Gastrocnemius medialis (tissue), 4 donors: ENCODE measurements around the gene CPZ. TPM values are rescaled to one million over a fixed set of nuclear protein-coding genes. Genes with fewer than 3 reads are reported as not detected.

Experiments
- ATAC-seq, 2 donors: fragments of 150-250 bp; one replicate each; pipeline ENCODE4 v1.9.1; 2016
- DNase-seq, 2 donors: peaks; one replicate each; pipeline ENCODE4 v3.0.0-alpha.2; 2019
- H3K27ac ChIP-seq, 4 donors: fragments of 200-600 bp; sonication (generic); 1 replicate in 1 of 4; 2 replicates in 3 of 4; pipeline ENCODE4 v1.5.1; 2016 to 2018; ENCODE audit warnings: mild to moderate bottlenecking in 2 of 4, moderate library complexity in 1 of 4
- H3K27me3 ChIP-seq, 3 donors: fragments of 200-600 bp; sonication (generic) in 2 of 3; 1 replicate in 1 of 3; 2 replicates in 2 of 3; pipeline versions ENCODE4 v1.5.1 to v1.6.0; 2016 to 2019; ENCODE audit warnings: mild to moderate bottlenecking in 1 of 3, moderate library complexity in 1 of 3
- H3K36me3 ChIP-seq, 2 donors: fragments of 200-600 bp; sonication (generic) in 1 of 2; one replicate each; pipeline ENCODE4 v1.5.1; 2017 to 2018
- H3K4me1 ChIP-seq, 2 donors: fragments of 200-600 bp; sonication (generic) in 1 of 2; one replicate each; pipeline ENCODE4 v1.5.1; 2016 to 2017; ENCODE audit warnings: mild to moderate bottlenecking in 2 of 2
- H3K4me3 ChIP-seq, 4 donors: fragments of 200-600 bp; sonication (generic) in 3 of 4; 1 replicate in 1 of 4; 2 replicates in 3 of 4; pipeline ENCODE4 v1.5.1; 2016 to 2019; ENCODE audit warnings: mild to moderate bottlenecking in 2 of 4
- H3K9me3 ChIP-seq, 3 donors: fragments of 200-600 bp; sonication (generic) in 2 of 3; 1 replicate in 1 of 3; 2 replicates in 2 of 3; pipeline ENCODE4 v1.5.1; 2016 to 2019
- CTCF ChIP-seq, 5 experiments: fragments of 450-650 bp in 3 of 5; fragments of 200-600 bp in 2 of 5; sonication (generic) in 2 of 5; IDR thresholded peaks in 4 of 5; conservative IDR thresholded peaks in 1 of 5; 1 replicate in 4 of 5; 2 replicates in 1 of 5; pipeline ENCODE4 v1.5.1; 2016 to 2019; ENCODE audit warnings: antibody characterized with exemption in 5 of 5, mild to moderate bottlenecking in 3 of 5, moderate library complexity in 3 of 5
- POLR2A ChIP-seq, 2 donors: fragments of 450-650 bp; IDR thresholded peaks; one replicate each; pipeline ENCODE4 v1.6.1; 2017; ENCODE audit warnings: antibody characterized with exemption in 2 of 2, mild to moderate bottlenecking in 2 of 2, moderate library complexity in 2 of 2
- in situ Hi-C, 4 donors: fragments of 200-750 bp; cut with MboI; loops; one replicate each; pipeline versions ENCODE4 v1.15.0 to v1.8.0; 2017; ENCODE audit warnings: low sequenced_read_pairs in 4 of 4
- intact Hi-C: fragments of 100-400 bp; cut with DNase I; formaldehyde crosslinking; loops from one replicate; pipeline ENCODE4 v1.15.1; 2023; ENCODE audit warnings: low total_unique reads
- total RNA-seq, 4 donors: library from RNA; depleted of rRNA; stranded (reverse); fragments of >200 nt; gene quantifications; one replicate each; pipeline versions ENCODE4 v1.1.0 to v1.2.3, GENCODE V29; 2016

CPZ gene
- total RNA-seq, 4 donors from 2014 or later: not detected

GRCh38 chr4:8582941-8583654 lies 9.5 kb upstream of the CPZ start:
- no peak for DNase-seq
- ATAC-seq: no peak
- in situ Hi-C loops: no loop called here
- Histone ChIP-seq H3K9me3 (no peaks in the 10 kb centered on the region), H3K4me3 (no peak overlapping the region), H3K27me3 (peaks cover 26 to 45% (median 43%) of the 10 kb centered on the region in 3 donors), H3K27ac (no peak overlapping the region), H3K4me1 (no peaks in the 10 kb centered on the region), H3K36me3 (no peaks in the 10 kb centered on the region)
- intact Hi-C loops: no loop called here
- TF ChIP-seq POLR2A (IDR thresholded peaks at IDR 0.05) (no peak), CTCF (IDR thresholded peaks at IDR 0.05 in 4 of 5, conservative IDR thresholded peaks at IDR 0.05 in 1 of 5) (no peak)

- H3K4me3 ChIP-seq: no peak overlapping the region
- H3K9me3 ChIP-seq: no peaks in the 10 kb centered on the region
- no peaks in the 10 kb centered on the region for H3K4me1 ChIP-seq
- intact Hi-C loops (no loop called here), in situ Hi-C loops (no loop called here)
- TF ChIP-seq CTCF (IDR thresholded peaks at IDR 0.05 in 4 of 5, conservative IDR thresholded peaks at IDR 0.05 in 1 of 5) (no peak), POLR2A (IDR thresholded peaks at IDR 0.05) (no peak)
- no peak overlapping the region for H3K27ac ChIP-seq
- DNase-seq (no peak), ATAC-seq (no peak)
- H3K27me3 ChIP-seq: peaks cover 26 to 45% (median 43%) of the 10 kb centered on the region in 3 donors
- H3K36me3 ChIP-seq: no peaks in the 10 kb centered on the region
These were observed 8.9 kb upstream of the CPZ start for GRCh38 chr4:8583655-8584025.

DNA sequence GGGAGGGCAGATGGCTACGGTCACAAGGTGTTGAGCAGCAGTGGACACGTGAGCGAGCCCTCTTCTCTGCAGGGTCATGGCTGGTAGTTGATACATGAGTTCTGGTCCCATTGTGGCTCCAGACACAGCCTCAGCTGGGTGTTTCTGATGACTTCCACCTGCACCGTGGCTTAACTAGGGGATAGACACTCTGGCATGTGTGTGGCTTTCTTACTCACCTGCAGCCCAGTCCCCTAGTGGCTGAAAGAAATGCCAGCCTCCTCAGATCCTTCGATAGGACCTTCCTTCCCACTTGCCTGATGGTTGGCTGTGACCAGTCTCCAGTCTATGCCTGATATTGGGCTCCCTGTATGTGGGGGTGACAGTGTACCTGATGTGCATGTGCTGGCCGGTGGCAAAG lies 7.4 kb upstream of the CPZ start:
- Histone ChIP-seq H3K4me3 (no peak overlapping the region), H3K36me3 (no peaks in the 10 kb centered on the region), H3K27ac (no peak overlapping the region), H3K4me1 (no peaks in the 10 kb centered on the region), H3K9me3 (no peaks in the 10 kb centered on the region), H3K27me3 (peaks cover 18 to 37% (median 37%) of the 10 kb centered on the region in 3 donors)
- TF ChIP-seq POLR2A (IDR thresholded peaks at IDR 0.05) (no peak), CTCF (IDR thresholded peaks at IDR 0.05 in 4 of 5, conservative IDR thresholded peaks at IDR 0.05 in 1 of 5) (no peak)
- no peak for DNase-seq
- intact Hi-C loops (no loop called here), in situ Hi-C loops (no loop called here)
- no peak for ATAC-seq

- in situ Hi-C loops: no loop called here
- no peaks in the 10 kb centered on the region for H3K9me3 ChIP-seq
- no peaks in the 10 kb centered on the region for H3K4me1 ChIP-seq
- DNase-seq: no peak
- TF ChIP-seq POLR2A (IDR thresholded peaks at IDR 0.05) (no peak), CTCF (IDR thresholded peaks at IDR 0.05 in 4 of 5, conservative IDR thresholded peaks at IDR 0.05 in 1 of 5) (no peak)
- H3K27ac ChIP-seq: no peak overlapping the region
- H3K4me3 ChIP-seq: no peak overlapping the region
- H3K27me3 ChIP-seq: peaks cover 18 to 38% (median 37%) of the 10 kb centered on the region in 3 donors
- ATAC-seq: no peak
- no peaks in the 10 kb centered on the region for H3K36me3 ChIP-seq
- intact Hi-C loops: no loop called here
These were observed 6.8 kb upstream of the CPZ start for GRCh38 chr4:8585721-8586212.
